ENCODE results near the gene PHLDB1. TPM values are rescaled to one million over a fixed set of nuclear protein-coding genes. Genes with fewer than 3 reads are reported as not detected.

Gene PHLDB1
- polyA plus RNA-seq, 3 donors: 0.17 TPM; not detected in 2

DNA sequence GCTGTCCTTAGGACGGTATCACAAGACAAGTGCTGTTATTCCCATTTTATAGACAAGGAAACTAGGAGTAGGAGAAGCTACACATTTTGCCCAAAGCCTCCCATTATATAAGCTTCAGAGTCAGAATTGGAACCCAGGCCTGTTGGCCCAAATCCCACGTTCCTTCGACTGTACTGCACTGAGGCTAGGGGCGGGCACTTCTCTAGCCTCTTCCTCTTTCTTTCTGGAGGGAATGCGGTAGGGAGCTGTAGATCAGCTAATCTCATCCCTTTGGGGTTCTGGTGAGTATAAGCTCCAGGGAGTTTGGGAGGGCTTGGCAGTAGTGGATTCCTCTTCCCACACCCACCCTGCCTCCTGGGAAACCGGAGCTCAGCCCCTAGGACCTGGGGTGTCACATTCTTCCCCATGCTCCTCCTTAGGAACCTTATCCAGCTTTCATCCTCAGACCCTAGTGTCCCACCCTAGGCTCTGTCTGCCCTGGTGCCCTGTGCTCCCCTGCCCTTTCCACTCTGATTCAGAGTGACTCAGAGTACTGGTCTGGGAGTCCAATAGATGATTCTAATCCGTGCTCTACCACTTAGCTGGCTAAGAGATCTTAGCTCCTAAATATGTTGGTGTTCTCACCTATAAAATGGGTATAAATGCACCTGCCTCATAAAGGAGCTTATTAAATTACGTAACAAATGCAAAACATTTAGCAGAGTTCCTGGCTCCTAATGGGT is 29.3 kb downstream of the PHLDB1 start:
- no peaks in the 10 kb centered on the region for H3K9me3 ChIP-seq (replicated peaks in 1 of 2; ENCODE audit: control insufficient read depth in 1 of 2, insufficient read depth in 1 of 2, low read length in 2 of 2)
- no peaks in the 10 kb centered on the region for H3K36me3 Mint-ChIP-seq
- no peak overlapping the region for H3K4me2 ChIP-seq (replicated peaks; ENCODE audit: extremely low read depth, low read length, poor library complexity, severe bottlenecking)
- H3K79me2 ChIP-seq (ENCODE audit: insufficient read depth, low read length): no peaks in the 10 kb centered on the region
- H3K9ac ChIP-seq (ENCODE audit: insufficient read depth, low read length, poor library complexity, severe bottlenecking): no peak overlapping the region
- no peak for DNase-seq
- H2AFZ ChIP-seq (ENCODE audit: insufficient read depth, low read depth, low read length, poor library complexity, severe bottlenecking): no peak overlapping the region
- TF ChIP-seq, protein P1, sequence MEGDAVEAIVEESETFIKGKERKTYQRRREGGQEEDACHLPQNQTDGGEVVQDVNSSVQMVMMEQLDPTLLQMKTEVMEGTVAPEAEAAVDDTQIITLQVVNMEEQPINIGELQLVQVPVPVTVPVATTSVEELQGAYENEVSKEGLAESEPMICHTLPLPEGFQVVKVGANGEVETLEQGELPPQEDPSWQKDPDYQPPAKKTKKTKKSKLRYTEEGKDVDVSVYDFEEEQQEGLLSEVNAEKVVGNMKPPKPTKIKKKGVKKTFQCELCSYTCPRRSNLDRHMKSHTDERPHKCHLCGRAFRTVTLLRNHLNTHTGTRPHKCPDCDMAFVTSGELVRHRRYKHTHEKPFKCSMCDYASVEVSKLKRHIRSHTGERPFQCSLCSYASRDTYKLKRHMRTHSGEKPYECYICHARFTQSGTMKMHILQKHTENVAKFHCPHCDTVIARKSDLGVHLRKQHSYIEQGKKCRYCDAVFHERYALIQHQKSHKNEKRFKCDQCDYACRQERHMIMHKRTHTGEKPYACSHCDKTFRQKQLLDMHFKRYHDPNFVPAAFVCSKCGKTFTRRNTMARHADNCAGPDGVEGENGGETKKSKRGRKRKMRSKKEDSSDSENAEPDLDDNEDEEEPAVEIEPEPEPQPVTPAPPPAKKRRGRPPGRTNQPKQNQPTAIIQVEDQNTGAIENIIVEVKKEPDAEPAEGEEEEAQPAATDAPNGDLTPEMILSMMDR (IDR thresholded peaks at IDR 0.05): no peak
- H3K4me1 Mint-ChIP-seq: no peaks in the 10 kb centered on the region
- no peak overlapping the region for H3K27ac Mint-ChIP-seq
- H3K27me3 ChIP-seq (ENCODE audit: control insufficient read depth in 2 of 2, insufficient read depth in 2 of 2, low read length in 2 of 2): peaks cover 0 to 16% of the 10 kb centered on the region in 2 donors
- H3K27ac ChIP-seq (ENCODE audit: low read depth in 1 of 2, low read length in 2 of 2): no peak overlapping the region
- 100% methylated on average over 1 of the region's 8 CpGs for WGBS (ENCODE audit: insufficient coverage)
- intact Hi-C loops (cut with micrococcal nuclease): no loop called here
- H3K27me3 Mint-ChIP-seq (ENCODE audit: low read depth in 3 of 3): peaks cover 9 to 14% (median 14%) of the 10 kb centered on the region in 3 donors
- H3K4me3 ChIP-seq (replicated peaks in 1 of 3; ENCODE audit: low read depth in 2 of 3, low read length in 3 of 3): no peak overlapping the region
- H3K9me3 Mint-ChIP-seq: peaks cover 0 to 2% (median 0%) of the 10 kb centered on the region in 7 donors
- H3K4me3 Mint-ChIP-seq: no peak overlapping the region
- H3K4me1 ChIP-seq (ENCODE audit: control insufficient read depth in 1 of 2, insufficient read depth in 2 of 2, low read length in 2 of 2): peaks cover 4 to 8% of the 10 kb centered on the region in 2 donors
- H3K36me3 ChIP-seq (replicated peaks in 1 of 2; ENCODE audit: control insufficient read depth in 1 of 2, insufficient read depth in 2 of 2, low read length in 2 of 2): no peaks in the 10 kb centered on the region
- no peaks in the 10 kb centered on the region for H4K20me1 ChIP-seq (ENCODE audit: insufficient read depth, low read length)

DNA sequence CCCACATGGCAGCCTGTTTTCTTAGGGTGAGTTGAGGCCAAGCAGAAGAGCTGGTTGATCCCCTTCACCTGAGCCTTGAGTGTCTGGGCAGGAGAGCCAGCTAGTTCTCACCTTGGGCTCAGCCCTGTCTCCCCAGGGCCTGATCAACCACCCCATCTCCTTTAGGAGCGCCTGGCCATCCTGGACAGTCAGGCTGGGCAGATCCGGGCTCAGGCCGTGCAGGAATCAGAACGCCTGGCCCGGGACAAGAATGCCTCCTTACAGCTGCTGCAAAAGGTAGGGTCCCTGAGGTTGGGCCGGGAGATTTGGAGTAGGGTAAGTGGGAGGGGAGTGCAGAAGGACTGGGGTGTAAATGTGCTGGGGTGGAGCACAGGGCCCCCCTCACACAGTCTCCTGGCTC is 31.3 kb downstream of the PHLDB1 start:
- Mint-ChIP-seq H3K27ac (no peak overlapping the region), H3K36me3 (no peaks in the 10 kb centered on the region), H3K4me1 (no peaks in the 10 kb centered on the region), H3K4me3 (no peak overlapping the region), H3K27me3 (ENCODE audit: low read depth in 3 of 3) (peaks cover 9 to 14% (median 12%) of the 10 kb centered on the region in 3 donors), H3K9me3 (peaks cover 0 to 2% (median 0%) of the 10 kb centered on the region in 7 donors)
- H3K27me3 ChIP-seq (ENCODE audit: control insufficient read depth in 2 of 2, insufficient read depth in 2 of 2, low read length in 2 of 2): peaks cover 0 to 14% of the 10 kb centered on the region in 2 donors
- H3K4me1 ChIP-seq (ENCODE audit: control insufficient read depth in 1 of 2, insufficient read depth in 2 of 2, low read length in 2 of 2): peaks cover 4 to 8% of the 10 kb centered on the region in 2 donors
- no peak overlapping the region for H3K27ac ChIP-seq (ENCODE audit: low read depth in 1 of 2, low read length in 2 of 2)
- intact Hi-C loops (cut with micrococcal nuclease): no loop called here
- no peak overlapping the region for H3K4me3 ChIP-seq (replicated peaks in 1 of 3; ENCODE audit: low read depth in 2 of 3, low read length in 3 of 3)
- no peaks in the 10 kb centered on the region for H3K79me2 ChIP-seq (ENCODE audit: insufficient read depth, low read length)
- no peak overlapping the region for H3K4me2 ChIP-seq (replicated peaks; ENCODE audit: extremely low read depth, low read length, poor library complexity, severe bottlenecking)
- TF ChIP-seq, protein P1 (IDR thresholded peaks at IDR 0.05): no peak
- no peak for DNase-seq
- H4K20me1 ChIP-seq (ENCODE audit: insufficient read depth, low read length): no peaks in the 10 kb centered on the region
- H2AFZ ChIP-seq (ENCODE audit: insufficient read depth, low read depth, low read length, poor library complexity, severe bottlenecking): no peak overlapping the region
- H3K36me3 ChIP-seq (replicated peaks in 1 of 2; ENCODE audit: control insufficient read depth in 1 of 2, insufficient read depth in 2 of 2, low read length in 2 of 2): no peaks in the 10 kb centered on the region
- no peak overlapping the region for H3K9ac ChIP-seq (ENCODE audit: insufficient read depth, low read length, poor library complexity, severe bottlenecking)
- 100% methylated on average over 5 of the region's 6 CpGs for WGBS (ENCODE audit: insufficient coverage)
- H3K9me3 ChIP-seq (replicated peaks in 1 of 2; ENCODE audit: control insufficient read depth in 1 of 2, insufficient read depth in 1 of 2, low read length in 2 of 2): no peaks in the 10 kb centered on the region

Measured in CD14-positive monocyte (primary cell).